A673 (cell line): ENCODE measurements around the gene FOXE3. TPM values are rescaled to one million over a fixed set of nuclear protein-coding genes. Genes with fewer than 3 reads are reported as not detected.

Source experiments
- BruUV-seq: library from RNA; stranded (reverse); fragments of 400-500 nt; replicated peaks from 2 replicates; lab custom pipeline; 2021; lab: Mats Ljungman, UMichigan
- CTCF ChIA-PET: fragments of 300-600 bp; sonication (Branson Sonifier 250); formaldehyde crosslinking; loops from one replicate; lab custom pipeline; 2022; ENCODE audit warnings: antibody characterized with exemption; lab: Charles Lee
- POLR2A ChIA-PET: fragments of 300-600 bp; sonication (Branson Sonifier 250); formaldehyde crosslinking; loops from one replicate; lab custom pipeline; 2022; ENCODE audit warnings: antibody characterized with exemption; ENCODE audit not compliant: low non-redundant PET; lab: Charles Lee
- DNase-seq: peaks from one replicate; pipeline ENCODE4 v3.0.0-alpha.2; 2015; ENCODE audit warnings: low spot score
- H3K27ac ChIP-seq: fragments of 200-600 bp; sonication (generic); 2 replicates; pipeline ENCODE4 v1.5.1; 2016; ENCODE audit warnings: mixed run types, low read depth, mild to moderate bottlenecking, mixed read lengths, antibody characterized with exemption, low read length; ENCODE audit not compliant: poor library complexity, severe bottlenecking
- H3K27me3 ChIP-seq: fragments of 200-600 bp; sonication (generic); replicated peaks from 2 replicates; pipeline ENCODE4 v1.6.1; 2017; ENCODE audit warnings: mixed run types, low read depth, mild to moderate bottlenecking, mixed read lengths, antibody characterized with exemption, low read length; ENCODE audit not compliant: insufficient read depth, poor library complexity
- H3K36me3 ChIP-seq: fragments of 200-600 bp; sonication (generic); 2 replicates; pipeline ENCODE4 v1.6.1; 2016; ENCODE audit warnings: mixed run types, mild to moderate bottlenecking, mixed read lengths, antibody characterized with exemption, low read length; ENCODE audit not compliant: insufficient read depth, poor library complexity, severe bottlenecking
- H3K4me1 ChIP-seq: fragments of 200-600 bp; sonication (generic); 2 replicates; pipeline ENCODE4 v1.6.1; 2017; ENCODE audit warnings: mixed run types, mild to moderate bottlenecking, mixed read lengths, antibody characterized with exemption, low read length; ENCODE audit not compliant: insufficient read depth, poor library complexity, severe bottlenecking
- H3K4me3 ChIP-seq: fragments of 200-600 bp; sonication (generic); 2 replicates; pipeline ENCODE4 v1.5.1; 2016; ENCODE audit warnings: low read depth, mixed run types, mild to moderate bottlenecking, mixed read lengths, low read length; ENCODE audit not compliant: poor library complexity, severe bottlenecking
- H3K9me3 ChIP-seq: fragments of 200-600 bp; sonication (generic); 2 replicates; pipeline ENCODE4 v1.6.1; 2016; ENCODE audit warnings: mixed run types, low read depth, mild to moderate bottlenecking, mixed read lengths, antibody characterized with exemption, low read length; ENCODE audit not compliant: poor library complexity, severe bottlenecking
- CTCF ChIP-seq: fragments of 300-800, 200-600 bp; sonication (generic); conservative IDR thresholded peaks from 2 replicates; pipeline ENCODE4 v1.5.1; 2017; ENCODE audit warnings: low read depth, mild to moderate bottlenecking, antibody characterized with exemption, low read length, moderate library complexity, mixed read lengths
- EZH2 ChIP-seq: fragments of 200-600 bp; sonication (generic); IDR thresholded peaks from 2 replicates; pipeline ENCODE4 v1.6.1; 2017; ENCODE audit warnings: borderline replicate concordance, low read depth, mild to moderate bottlenecking, mixed read lengths, antibody characterized with exemption, low read length; ENCODE audit not compliant: poor library complexity, severe bottlenecking
- intact Hi-C: fragments of 100-400 bp; cut with micrococcal nuclease; formaldehyde crosslinking; loops from one replicate; pipeline ENCODE4 v1.10.0; 2022; ENCODE audit not compliant: unreplicated experiment
- total RNA-seq: library from RNA; stranded (reverse); gene quantifications from 2 replicates; pipeline ENCODE4 v1.2.3, GENCODE V29; 2021

Gene FOXE3
- total RNA-seq, 1 experiment from 2014 or later, result not detected

GRCh38 chr1:47374501-47374900 is 41.6 kb upstream of the FOXE3 start:
- POLR2A ChIA-PET, result no interaction called here
- Histone ChIP-seq H3K27me3 (no peaks in the 10 kb centered on the region), H3K36me3 (peaks cover 57% of the 10 kb centered on the region), H3K4me3 (no peak overlapping the region), H3K9me3 (no peaks in the 10 kb centered on the region), H3K4me1 (no peaks in the 10 kb centered on the region), H3K27ac (no peak overlapping the region)
- intact Hi-C loops, result no loop called here
- CTCF ChIA-PET, result no interaction called here
- BruUV-seq, result no TSS peak
- no peak for DNase-seq
- no peak for TF ChIP-seq EZH2
- TF ChIP-seq CTCF, result no peak

GRCh38 chr1:47378147-47378546 is 37.9 kb upstream of the FOXE3 start:
- POLR2A ChIA-PET, result no interaction called here
- intact Hi-C loops, result no loop called here
- TF ChIP-seq CTCF (no peak), EZH2 (no peak)

GRCh38 chr1:47380699-47381098 is 35.4 kb upstream of the FOXE3 start:
- Histone ChIP-seq H3K9me3 (no peaks in the 10 kb centered on the region), H3K4me1 (no peaks in the 10 kb centered on the region), H3K27me3 (no peaks in the 10 kb centered on the region), H3K4me3 (no peak overlapping the region), H3K36me3 (peaks cover 26% of the 10 kb centered on the region), H3K27ac (no peak overlapping the region)
- intact Hi-C loops, result no loop called here
- ChIA-PET CTCF (no interaction called here), POLR2A (no interaction called here)
- TF ChIP-seq CTCF (no peak), EZH2 (no peak)
- DNase-seq, result no peak
- no TSS peak for BruUV-seq

More at GRCh38 chr1:47378147-47378546, 37.9 kb upstream of the FOXE3 start:
- no TSS peak for BruUV-seq
- Histone ChIP-seq H3K4me3 (no peak overlapping the region), H3K27ac (no peak overlapping the region), H3K4me1 (no peaks in the 10 kb centered on the region), H3K27me3 (no peaks in the 10 kb centered on the region), H3K9me3 (no peaks in the 10 kb centered on the region), H3K36me3 (peaks cover 44% of the 10 kb centered on the region)
- CTCF ChIA-PET, result no interaction called here
- no peak for DNase-seq
